KMS-11 (cell line): ENCODE results near the gene ARF5.

Experiments
- H2AFZ ChIP-seq: fragments of 200-600 bp; sonication (generic); 2 replicates; pipeline ENCODE4 v1.6.1; 2016; ENCODE audit warnings: antibody characterized with exemption, mixed run types, low read depth
- H3K27ac ChIP-seq: fragments of 200-600 bp; sonication (generic); 2 replicates; pipeline ENCODE4 v1.6.1; 2016; ENCODE audit warnings: mild to moderate bottlenecking, mixed run types
- H3K27me3 ChIP-seq: fragments of 200-600 bp; sonication (generic); 2 replicates; pipeline ENCODE4 v1.6.1; 2017; ENCODE audit warnings: mild to moderate bottlenecking, low read depth, mixed run types, moderate library complexity; ENCODE audit not compliant: insufficient read depth
- H3K36me3 ChIP-seq: fragments of 200-600 bp; sonication (generic); 2 replicates; pipeline ENCODE4 v1.6.1; 2017; ENCODE audit warnings: mild to moderate bottlenecking, mixed run types; ENCODE audit not compliant: insufficient read depth
- H3K4me1 ChIP-seq: fragments of 200-600 bp; sonication (generic); 2 replicates; pipeline ENCODE4 v1.6.1; 2016; ENCODE audit warnings: mild to moderate bottlenecking, low read depth, mixed run types; ENCODE audit not compliant: poor library complexity, severe bottlenecking
- H3K4me2 ChIP-seq: fragments of 200-600 bp; sonication (generic); 2 replicates; pipeline ENCODE4 v1.7.0; 2016; ENCODE audit warnings: mild to moderate bottlenecking, mixed run types
- H3K4me3 ChIP-seq: fragments of 200-600 bp; sonication (generic); IDR thresholded peaks from 2 replicates; pipeline ENCODE4 v1.6.1; 2017; ENCODE audit warnings: low read depth, low read length, mixed read lengths; ENCODE audit not compliant: insufficient read depth
- H3K79me2 ChIP-seq: fragments of 200-600 bp; sonication (generic); 2 replicates; pipeline ENCODE4 v1.6.1; 2016; ENCODE audit warnings: low read depth, mixed run types; ENCODE audit not compliant: insufficient read depth
- H3K9ac ChIP-seq: fragments of 200-600 bp; sonication (generic); 2 replicates; pipeline ENCODE4 v1.6.1; 2016; ENCODE audit warnings: mild to moderate bottlenecking, mixed run types
- H4K20me1 ChIP-seq: fragments of 200-600 bp; sonication (generic); 2 replicates; pipeline ENCODE4 v1.6.1; 2016; ENCODE audit warnings: mild to moderate bottlenecking, mixed run types; ENCODE audit not compliant: insufficient read depth
- CTCF ChIP-seq: fragments of 200-600 bp; sonication (generic); conservative IDR thresholded peaks from 2 replicates; pipeline ENCODE4 v1.6.1; 2017; ENCODE audit warnings: low read depth, mild to moderate bottlenecking, antibody characterized with exemption, low read length, moderate library complexity, mixed read lengths

ARF5 gene

GRCh38 chr7:127581716-127582115 is 6.5 kb upstream of the ARF5 start:
- H3K4me2 ChIP-seq, result no peak overlapping the region
- no peak overlapping the region for H3K9ac ChIP-seq
- no peaks in the 10 kb centered on the region; the same call in 1 of the 2 replicates for H3K36me3 ChIP-seq
- no peak overlapping the region for H3K4me3 ChIP-seq
- H2AFZ ChIP-seq, result no peak overlapping the region
- 0 out of 2 replicates have a peak, but pooled peaks cover 5% of the 10 kb centered on the region for H4K20me1 ChIP-seq
- peaks cover 36% of the 10 kb centered on the region for H3K79me2 ChIP-seq
- H3K27me3 ChIP-seq, result no peaks in the 10 kb centered on the region
- peaks cover 18% of the 10 kb centered on the region for H3K4me1 ChIP-seq
- no peak for TF ChIP-seq CTCF
- H3K27ac ChIP-seq, result no peak overlapping the region

- Histone ChIP-seq H3K79me2 (peaks cover 36% of the 10 kb centered on the region), H3K36me3 (no peaks in the 10 kb centered on the region; the same call in 1 of the 2 replicates), H3K4me2 (no peak overlapping the region)
Measured at GRCh38 chr7:127582361-127582760, 5.8 kb upstream of the ARF5 start.

GRCh38 chr7:127584648-127585043 is 3.6 kb upstream of the ARF5 start:
- H3K36me3 ChIP-seq, result no peaks in the 10 kb centered on the region; the same call in 1 of the 2 replicates
- TF ChIP-seq CTCF, result no peak
- H2AFZ ChIP-seq, result peak overlapping the region; percentile 89; the same call in 1 of the 2 replicates
- H3K9ac ChIP-seq, result peak overlapping the region; percentile 84
- H3K27ac ChIP-seq, result peak overlapping the region; percentile 42; the same call in 1 of the 2 replicates
- H3K4me1 ChIP-seq, result peaks cover 29% of the 10 kb centered on the region
- H3K79me2 ChIP-seq, result peaks cover 48% of the 10 kb centered on the region
- no peaks in the 10 kb centered on the region for H3K27me3 ChIP-seq
- 0 out of 2 replicates have a peak, but pooled peaks cover 5% of the 10 kb centered on the region for H4K20me1 ChIP-seq
- H3K4me2 ChIP-seq, result peak overlapping the region; percentile 100
- peak overlapping the region; percentile 52 for H3K4me3 ChIP-seq

More at GRCh38 chr7:127582361-127582760, 5.8 kb upstream of the ARF5 start:
- Histone ChIP-seq H4K20me1 (0 out of 2 replicates have a peak, but pooled peaks cover 5% of the 10 kb centered on the region), H3K27ac (no peak overlapping the region), H3K27me3 (no peaks in the 10 kb centered on the region), H3K4me3 (no peak overlapping the region), H3K4me1 (peaks cover 18% of the 10 kb centered on the region), H2AFZ (no peak overlapping the region), H3K9ac (no peak overlapping the region)
- TF ChIP-seq CTCF, result no peak

GRCh38 chr7:127585044-127585953 is 2.9 kb upstream of the ARF5 start, which contains the start of gene GCC1:
Gene GCC1 (minus strand): TSS chr7:127585596. CDS start chr7:127585182, 414 bp downstream.
- 0 out of 2 replicates have a peak, but pooled peaks cover 5% of the 10 kb centered on the region for H4K20me1 ChIP-seq
- peak within 1 kb of the TSS; percentile 89 for H2AFZ ChIP-seq
- peaks cover 31% of the 10 kb centered on the region for H3K4me1 ChIP-seq
- TF ChIP-seq CTCF, result no peak
- H3K4me2 ChIP-seq, result peak within 1 kb of the TSS; percentile 100
- peaks cover 47% of the 10 kb centered on the region for H3K79me2 ChIP-seq
- H3K27me3 ChIP-seq, result no peaks in the 10 kb centered on the region
- H3K27ac ChIP-seq, result peak within 1 kb of the TSS; percentile 42
- peak within 1 kb of the TSS; percentile 52 for H3K4me3 ChIP-seq
- peak within 1 kb of the TSS; percentile 84 for H3K9ac ChIP-seq
- H3K36me3 ChIP-seq, result no peaks in the 10 kb centered on the region; the same call in 1 of the 2 replicates
